GM18502 (cell line): ENCODE results near the gene TMPRSS11E.
A peak's percentile ranks its signal among the peaks of the same experiment; 100 is the strongest.
"Not testable (repeated sequence)": the region's sequence is repeated elsewhere in the genome, so short reads cannot be mapped to it uniquely, and the experiment has no call there.

Experiments used
- ATAC-seq: cut with Tn5 transposase; IDR thresholded peaks from one replicate; pipeline ENCODE4 v1.9.1; 2021; ENCODE audit warnings: mild to moderate bottlenecking; ENCODE audit not compliant: unreplicated experiment, poor library complexity

The TMPRSS11E gene, protein sequence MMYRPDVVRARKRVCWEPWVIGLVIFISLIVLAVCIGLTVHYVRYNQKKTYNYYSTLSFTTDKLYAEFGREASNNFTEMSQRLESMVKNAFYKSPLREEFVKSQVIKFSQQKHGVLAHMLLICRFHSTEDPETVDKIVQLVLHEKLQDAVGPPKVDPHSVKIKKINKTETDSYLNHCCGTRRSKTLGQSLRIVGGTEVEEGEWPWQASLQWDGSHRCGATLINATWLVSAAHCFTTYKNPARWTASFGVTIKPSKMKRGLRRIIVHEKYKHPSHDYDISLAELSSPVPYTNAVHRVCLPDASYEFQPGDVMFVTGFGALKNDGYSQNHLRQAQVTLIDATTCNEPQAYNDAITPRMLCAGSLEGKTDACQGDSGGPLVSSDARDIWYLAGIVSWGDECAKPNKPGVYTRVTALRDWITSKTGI

GRCh38 chr4:68447201-68447600, at the start of gene TMPRSS11E:
TMPRSS11E (plus strand) TSS chr4:68447463; CDS start chr4:68447513, 50 bp downstream.
- no peak for ATAC-seq

GRCh38 chr4:68399306-68399705, 48.0 kb upstream of the TMPRSS11E start:
- no peak for ATAC-seq

DNA sequence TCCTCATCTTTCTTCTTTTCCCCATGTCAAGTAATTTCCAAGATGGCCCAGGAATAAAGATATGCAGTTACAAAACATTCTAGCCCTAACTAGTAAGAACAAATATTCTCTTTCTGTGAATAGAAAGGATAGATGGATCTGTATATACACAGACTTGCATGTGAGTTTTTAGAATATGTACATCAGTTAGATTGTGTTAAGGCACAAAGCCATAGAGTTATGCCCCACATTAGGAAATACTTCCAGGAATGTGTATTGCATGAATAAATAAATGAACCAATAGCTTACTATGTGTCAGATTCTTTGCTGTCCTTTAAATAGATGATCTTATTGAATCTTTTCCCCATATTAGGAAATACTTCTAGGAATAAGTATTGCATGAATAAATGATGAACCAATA, 46.0 kb upstream of the TMPRSS11E start:
- ATAC-seq: no peak

DNA sequence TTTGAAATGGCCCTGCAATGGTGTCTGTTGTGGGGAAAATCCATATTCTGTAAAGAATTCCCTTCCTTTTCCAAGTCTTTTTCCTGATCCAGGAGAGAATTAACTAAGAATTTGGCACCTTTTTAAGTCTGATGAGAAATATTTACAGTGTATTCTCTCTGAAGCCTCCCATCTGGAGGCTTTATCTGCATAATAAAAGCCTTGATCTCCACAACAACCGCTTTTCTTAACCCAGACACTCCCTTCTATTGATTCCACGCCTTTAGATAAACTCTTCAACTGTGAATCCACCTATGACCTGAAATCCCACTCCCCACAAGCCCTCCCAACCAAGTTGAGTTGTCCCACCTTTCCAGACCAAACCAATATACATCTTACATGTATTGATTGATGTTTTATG, 43.1 kb upstream of the TMPRSS11E start:
- no peak for ATAC-seq

DNA sequence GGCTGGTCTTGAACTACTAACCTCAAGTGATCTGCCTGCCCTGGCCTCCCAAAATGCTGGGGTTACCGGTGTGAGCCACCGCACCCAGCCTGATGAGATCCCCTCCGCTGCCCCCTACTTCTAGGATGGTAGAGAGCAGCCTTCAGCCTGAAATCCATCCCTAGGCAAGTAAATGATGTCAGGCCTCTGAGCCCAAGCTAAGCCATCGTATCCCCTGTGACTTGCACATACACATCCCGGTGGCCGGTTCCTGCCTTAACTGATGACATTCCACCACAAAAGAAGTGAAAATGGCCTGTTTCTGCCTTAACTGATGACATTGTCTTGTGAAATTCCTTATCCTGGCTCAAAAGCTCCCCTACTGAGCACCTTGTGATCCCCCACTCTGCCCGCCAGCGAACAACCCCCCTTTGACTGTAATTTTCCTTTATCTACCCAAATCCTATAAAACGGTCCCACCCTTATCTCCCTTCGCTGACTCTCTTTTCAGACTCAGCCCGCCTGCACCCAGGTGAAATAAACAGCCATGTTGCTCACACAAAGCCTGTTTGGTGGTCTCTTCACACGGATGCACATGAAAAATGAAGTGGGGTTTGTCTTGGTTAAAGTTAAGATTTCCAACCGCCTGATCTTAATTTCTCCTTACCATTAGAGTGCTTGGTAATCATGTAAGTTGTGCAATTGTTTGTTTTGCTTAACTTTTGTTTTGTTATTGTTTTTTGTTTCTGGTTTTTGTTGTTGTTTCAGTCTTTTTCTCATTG, 41.4 kb upstream of the TMPRSS11E start:
- ATAC-seq: not testable (repeated sequence)

DNA sequence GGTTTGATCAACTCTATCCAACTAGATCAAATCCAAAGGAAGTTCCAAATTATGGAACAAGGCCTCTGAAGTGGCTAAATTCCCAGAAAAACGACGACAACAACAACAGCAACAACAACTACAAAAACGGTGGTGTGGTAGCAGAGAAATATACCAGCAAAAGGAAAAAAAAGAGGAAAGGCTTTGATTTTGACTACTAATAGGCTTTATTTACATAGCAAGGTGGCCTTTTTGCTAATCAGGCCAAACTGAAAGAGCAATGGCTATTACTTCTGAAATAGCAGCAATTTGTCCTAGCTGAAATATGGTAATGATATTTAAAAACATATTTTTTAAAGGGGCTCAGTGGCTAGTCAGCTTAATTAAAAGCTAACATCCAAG, 40.8 kb upstream of the TMPRSS11E start:
- no peak for ATAC-seq

GRCh38 chr4:68407015-68407867, 40.0 kb upstream of the TMPRSS11E start:
- not testable (repeated sequence) for ATAC-seq

- no peak for ATAC-seq
These were observed 39.4 kb upstream of the TMPRSS11E start for GRCh38 chr4:68407868-68408190.

DNA sequence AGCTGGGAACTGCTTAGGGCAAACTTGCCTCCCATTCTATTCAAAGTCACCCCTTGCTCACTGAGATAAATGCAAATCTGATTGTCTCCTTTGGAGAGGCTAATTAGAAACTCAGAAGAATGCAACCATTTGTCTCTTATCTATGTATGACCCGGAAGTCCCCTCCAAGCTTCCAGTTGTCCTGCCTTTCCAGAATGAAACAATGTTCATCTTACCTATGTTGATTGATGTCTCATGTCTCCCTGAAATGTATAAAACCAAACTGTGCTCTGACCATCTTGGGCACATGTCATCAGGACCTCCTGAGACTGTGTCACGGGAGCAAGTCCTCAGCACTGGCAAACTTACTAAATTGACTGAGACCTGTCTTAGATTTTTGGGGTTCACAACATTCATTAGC, 37.1 kb upstream of the TMPRSS11E start:
- ATAC-seq: no peak

DNA sequence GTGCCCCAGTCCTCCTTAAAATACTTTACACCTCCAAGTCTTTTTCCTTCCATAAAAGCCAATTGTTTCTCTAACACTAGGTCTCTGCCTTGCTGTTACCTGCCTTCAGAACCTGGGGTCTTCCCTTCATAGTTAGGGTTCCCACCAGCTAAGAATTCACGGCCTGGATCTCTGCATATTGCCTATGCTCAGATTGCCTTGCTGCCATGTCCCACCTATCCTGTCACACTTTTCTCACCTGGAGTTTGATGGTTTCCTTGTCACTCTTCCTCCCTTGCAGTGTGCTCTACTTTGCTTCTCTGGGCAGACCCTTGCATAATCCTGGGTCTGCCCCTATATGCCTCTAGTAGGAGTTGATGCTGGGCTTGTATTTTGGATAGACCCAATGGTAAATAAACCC, 36.6 kb upstream of the TMPRSS11E start:
- no peak for ATAC-seq

- not testable (repeated sequence) for ATAC-seq
These were observed 35.2 kb upstream of the TMPRSS11E start for GRCh38 chr4:68412031-68412430.

DNA sequence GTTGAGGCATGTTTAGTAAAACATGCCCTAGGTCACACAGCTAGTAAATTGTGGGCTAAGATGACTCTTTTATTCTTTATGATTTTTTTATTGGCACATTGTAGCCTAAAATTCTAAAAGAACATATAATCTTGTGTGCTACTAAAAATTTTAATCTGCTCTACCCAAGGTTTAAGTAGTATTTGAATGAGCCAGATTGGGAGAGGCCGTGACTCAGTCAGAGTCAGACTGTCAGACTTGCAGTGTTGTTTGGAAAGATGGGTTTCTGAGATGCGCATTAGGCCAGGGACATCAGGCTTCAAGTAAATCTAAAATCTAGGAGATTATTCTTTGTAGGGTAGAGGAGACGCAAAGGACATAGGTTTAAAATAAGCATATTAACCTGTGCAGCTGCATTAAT, 30.7 kb upstream of the TMPRSS11E start:
- no peak for ATAC-seq

DNA sequence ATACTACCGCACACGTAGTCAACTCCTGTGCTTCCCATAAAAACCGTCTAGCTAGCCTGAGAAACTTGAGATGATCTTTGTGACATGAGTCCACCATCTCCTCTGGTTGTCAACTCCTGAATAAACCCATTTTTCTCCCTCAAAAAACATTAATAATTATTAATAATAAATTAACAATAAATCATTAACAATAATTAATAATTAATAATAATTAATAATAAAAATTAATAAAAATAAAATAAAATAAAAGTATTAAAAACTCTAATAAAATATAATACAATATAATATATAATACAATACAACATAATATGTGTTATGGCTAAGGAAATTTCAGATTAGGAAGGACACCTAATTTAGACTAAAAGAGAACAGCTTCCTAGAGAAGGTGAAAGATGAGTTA, 20.7 kb upstream of the TMPRSS11E start:
- ATAC-seq: no peak

GRCh38 chr4:68430337-68430736, 16.9 kb upstream of the TMPRSS11E start:
- no peak for ATAC-seq

DNA sequence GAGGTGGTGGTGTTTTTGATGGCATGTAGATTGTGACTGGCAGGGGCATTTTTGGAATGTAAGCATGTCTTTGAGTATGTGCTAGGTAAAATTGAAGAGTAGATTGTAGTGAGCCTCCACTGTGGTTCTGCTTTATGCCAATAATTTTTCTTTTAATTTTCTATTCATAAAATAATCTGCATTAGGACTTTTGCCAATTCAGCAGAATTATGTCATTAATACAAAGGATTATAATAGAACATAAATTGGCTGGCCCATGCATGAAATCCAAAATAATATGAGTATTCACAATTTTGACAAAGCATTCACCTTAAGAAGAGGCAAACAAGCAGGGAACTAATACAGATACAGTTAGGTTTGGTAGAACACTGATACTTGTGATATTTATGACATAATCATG, 14.9 kb upstream of the TMPRSS11E start:
- no peak for ATAC-seq

DNA sequence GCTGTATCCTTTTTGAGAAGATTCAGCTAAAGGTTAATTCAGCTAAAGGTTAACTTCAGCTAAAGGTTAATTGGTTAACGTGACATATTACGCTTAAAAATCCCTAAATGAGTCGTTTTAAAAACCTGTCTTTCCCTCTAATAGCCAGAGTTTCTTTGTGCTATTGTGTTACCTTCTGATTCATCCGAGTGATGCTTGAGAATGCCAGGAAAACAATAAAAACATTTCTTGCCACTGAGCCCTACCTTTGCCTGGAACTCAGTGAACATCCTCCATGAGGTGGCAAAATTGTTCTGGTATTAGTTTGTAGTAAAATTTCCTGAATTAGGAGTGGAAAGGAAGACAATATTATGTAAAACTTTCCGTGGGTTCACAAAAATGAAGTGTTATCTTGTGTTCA, 13.7 kb upstream of the TMPRSS11E start:
- ATAC-seq: no peak

GRCh38 chr4:68434277-68434676, 13.0 kb upstream of the TMPRSS11E start:
- ATAC-seq: no peak

GRCh38 chr4:68434836-68435235, 12.4 kb upstream of the TMPRSS11E start:
- ATAC-seq: no peak

DNA sequence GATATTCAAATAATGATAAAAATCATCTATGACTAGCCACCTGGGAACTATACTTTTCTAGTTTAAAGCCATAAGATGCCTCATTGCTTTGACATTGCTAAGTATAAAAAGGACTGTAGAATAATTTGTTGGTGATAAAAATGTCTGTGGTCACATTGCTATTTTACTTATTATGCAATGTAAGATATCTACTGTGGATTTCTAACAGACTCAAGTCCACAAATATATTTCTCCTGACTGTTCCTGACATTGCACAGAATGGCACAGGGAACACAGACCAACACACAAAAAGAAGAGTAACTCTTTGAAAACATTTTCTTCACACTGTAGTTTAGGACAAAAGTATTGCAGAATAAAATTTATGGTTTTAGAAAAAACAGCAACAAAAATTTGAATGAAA, 2.2 kb upstream of the TMPRSS11E start:
- no peak for ATAC-seq

GRCh38 chr4:68451246-68452211, 4.3 kb downstream of the TMPRSS11E start:
- ATAC-seq: peak; percentile 93
